ENCODE results near the gene CCBE1. TPM values are rescaled to one million over a fixed set of nuclear protein-coding genes. Genes with fewer than 3 reads are reported as not detected.
"Not testable (repeated sequence)": the region's sequence is repeated elsewhere in the genome, so short reads cannot be mapped to it uniquely, and the experiment has no call there.

Gene CCBE1
- total RNA-seq, 2 experiments from 2014 or later = not detected

DNA sequence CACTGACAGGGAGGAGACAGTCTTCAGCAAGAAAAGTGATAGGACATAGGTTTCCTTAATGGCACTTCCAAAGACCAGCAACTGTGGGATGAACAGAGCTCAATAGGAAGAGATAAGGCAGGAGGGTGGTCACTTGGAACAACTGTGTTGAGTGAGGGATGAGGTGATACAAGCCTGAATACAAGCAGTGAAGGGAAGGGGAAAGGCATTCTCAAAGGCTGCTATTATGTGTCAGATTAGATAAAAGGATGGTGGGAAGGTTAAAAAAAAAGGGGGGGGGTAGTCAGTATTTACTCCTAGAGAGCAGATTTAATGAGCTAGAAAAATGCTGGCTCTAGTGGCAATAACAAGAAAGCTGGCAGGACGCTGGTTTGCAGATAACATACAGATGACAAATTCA, 25.7 kb downstream of the CCBE1 start:
- Mint-ChIP-seq H3K4me1 (ENCODE audit: low read depth) (no peaks in the 10 kb centered on the region), H3K27ac (no peak overlapping the region), H3K36me3 (ENCODE audit: low read depth) (no peaks in the 10 kb centered on the region), H3K9me3 (no peaks in the 10 kb centered on the region), H3K27me3 (peaks cover 4% of the 10 kb centered on the region), H3K4me3 (no peak overlapping the region)
- ChIA-PET CTCF (no interaction called here), POLR2A (no interaction called here)
- intact Hi-C loops (cut with micrococcal nuclease) = no loop called here
- TF ChIP-seq, protein P1, sequence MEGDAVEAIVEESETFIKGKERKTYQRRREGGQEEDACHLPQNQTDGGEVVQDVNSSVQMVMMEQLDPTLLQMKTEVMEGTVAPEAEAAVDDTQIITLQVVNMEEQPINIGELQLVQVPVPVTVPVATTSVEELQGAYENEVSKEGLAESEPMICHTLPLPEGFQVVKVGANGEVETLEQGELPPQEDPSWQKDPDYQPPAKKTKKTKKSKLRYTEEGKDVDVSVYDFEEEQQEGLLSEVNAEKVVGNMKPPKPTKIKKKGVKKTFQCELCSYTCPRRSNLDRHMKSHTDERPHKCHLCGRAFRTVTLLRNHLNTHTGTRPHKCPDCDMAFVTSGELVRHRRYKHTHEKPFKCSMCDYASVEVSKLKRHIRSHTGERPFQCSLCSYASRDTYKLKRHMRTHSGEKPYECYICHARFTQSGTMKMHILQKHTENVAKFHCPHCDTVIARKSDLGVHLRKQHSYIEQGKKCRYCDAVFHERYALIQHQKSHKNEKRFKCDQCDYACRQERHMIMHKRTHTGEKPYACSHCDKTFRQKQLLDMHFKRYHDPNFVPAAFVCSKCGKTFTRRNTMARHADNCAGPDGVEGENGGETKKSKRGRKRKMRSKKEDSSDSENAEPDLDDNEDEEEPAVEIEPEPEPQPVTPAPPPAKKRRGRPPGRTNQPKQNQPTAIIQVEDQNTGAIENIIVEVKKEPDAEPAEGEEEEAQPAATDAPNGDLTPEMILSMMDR (IDR thresholded peaks at IDR 0.05) = no peak
- ATAC-seq (no peak), DNase-seq (no peak)

DNA sequence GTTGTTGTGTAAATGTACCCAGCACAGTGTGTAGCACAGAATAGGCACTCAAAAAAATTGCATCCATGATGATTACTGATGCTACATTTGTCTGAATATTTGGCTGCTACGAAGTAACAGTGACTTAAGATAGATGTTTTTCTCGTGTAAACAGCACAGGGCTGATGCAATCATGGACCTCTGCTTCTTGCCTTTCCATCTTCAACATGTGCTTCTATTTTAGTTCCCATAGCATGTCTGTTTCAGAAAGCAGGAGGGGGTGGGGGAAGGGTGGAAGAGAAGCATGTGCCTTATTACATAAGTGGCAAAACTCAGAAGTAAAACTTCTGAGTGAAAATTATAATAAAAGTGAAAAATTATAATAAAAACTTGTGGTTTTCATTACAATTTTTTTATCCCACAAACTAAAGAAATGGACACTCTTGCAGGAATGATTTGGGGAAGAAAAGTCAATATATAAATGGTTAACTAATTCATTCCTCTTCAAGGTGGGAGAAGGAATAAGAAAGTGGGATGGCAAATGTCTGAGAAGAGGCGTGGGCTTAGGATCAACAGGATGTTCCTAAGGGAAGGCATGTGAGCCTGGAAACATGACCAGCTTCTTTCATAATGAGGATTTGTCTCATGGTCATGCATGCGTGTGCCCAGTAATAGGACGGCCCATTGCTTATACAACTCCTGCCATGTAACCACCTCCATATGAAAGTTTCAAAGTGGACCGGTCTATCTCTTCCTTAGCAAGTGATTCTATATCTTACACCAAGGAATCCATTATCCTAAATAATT, 27.2 kb downstream of the CCBE1 start:
- ATAC-seq = no peak
- CTCF ChIA-PET = interaction anchor here (1.5 kb wide), 1 partner anchor 27 kb away, joined by 4 read pairs; the partner anchor contains the start of gene CCBE1
- Mint-ChIP-seq H3K9me3 (no peaks in the 10 kb centered on the region), H3K4me1 (ENCODE audit: low read depth) (no peaks in the 10 kb centered on the region), H3K27me3 (peaks cover 4% of the 10 kb centered on the region), H3K4me3 (no peak overlapping the region), H3K36me3 (ENCODE audit: low read depth) (no peaks in the 10 kb centered on the region), H3K27ac (no peak overlapping the region)
- DNase-seq = no peak
- intact Hi-C loops (cut with micrococcal nuclease) = no loop called here
- POLR2A ChIA-PET = no interaction called here
- TF ChIP-seq, protein P1 (IDR thresholded peaks at IDR 0.05) = no peak

DNA sequence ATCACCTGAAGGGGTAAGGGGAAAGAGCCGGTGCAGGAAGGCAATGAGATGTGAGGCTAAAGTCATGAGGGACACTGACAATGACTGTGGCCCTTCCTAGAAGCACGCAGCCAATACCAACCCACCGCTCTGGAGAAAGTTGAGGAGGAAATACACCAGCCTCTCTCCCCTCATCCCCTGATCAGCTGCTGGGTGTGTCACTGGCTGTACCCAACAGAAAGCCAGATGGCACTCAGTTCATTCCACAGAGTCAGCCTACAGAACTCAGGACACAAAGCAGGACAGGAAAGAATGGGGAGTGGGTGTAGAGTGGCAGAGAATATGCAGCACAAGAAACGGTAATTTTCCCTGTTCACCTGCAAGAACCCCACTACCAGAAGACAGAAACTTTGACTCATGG, 29.7 kb downstream of the CCBE1 start:
- Mint-ChIP-seq H3K27me3 (peaks cover 4% of the 10 kb centered on the region), H3K27ac (no peak overlapping the region), H3K4me3 (no peak overlapping the region), H3K4me1 (ENCODE audit: low read depth) (no peaks in the 10 kb centered on the region), H3K9me3 (no peaks in the 10 kb centered on the region), H3K36me3 (ENCODE audit: low read depth) (no peaks in the 10 kb centered on the region)
- ChIA-PET POLR2A (no interaction called here), CTCF (interaction anchor here (0.6 kb wide), 1 partner anchor 11 kb away, joined by 3 read pairs; no protein-coding TSS in a partner anchor)
- ATAC-seq (no peak), DNase-seq (no peak)
- intact Hi-C loops (cut with micrococcal nuclease) = no loop called here
- TF ChIP-seq, protein P1 (IDR thresholded peaks at IDR 0.05) = no peak

DNA sequence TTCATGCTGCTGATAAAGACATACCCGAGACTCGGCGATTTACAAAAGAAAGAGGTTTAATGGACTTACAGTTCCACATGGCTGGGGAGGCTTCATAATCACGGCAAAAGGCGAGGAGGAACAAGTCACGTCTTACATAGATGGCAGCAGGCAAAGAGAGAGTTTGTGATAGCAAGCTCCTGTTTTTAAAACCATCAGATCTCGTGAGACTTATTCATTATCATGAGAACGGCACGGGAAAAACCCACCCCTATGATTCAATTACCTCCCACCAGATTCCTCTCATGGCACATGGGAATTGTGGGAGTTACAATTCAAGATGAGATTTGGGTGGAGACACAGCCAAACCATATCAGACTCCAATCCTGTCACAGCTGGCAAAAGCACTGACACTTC, 31.2 kb downstream of the CCBE1 start:
- DNase-seq; H3K9me3 Mint-ChIP-seq; H3K4me1 Mint-ChIP-seq (ENCODE audit: low read depth); ATAC-seq; CTCF ChIA-PET; H3K27ac Mint-ChIP-seq; POLR2A ChIA-PET; H3K27me3 Mint-ChIP-seq; H3K36me3 Mint-ChIP-seq (ENCODE audit: low read depth); intact Hi-C loops (cut with micrococcal nuclease); H3K4me3 Mint-ChIP-seq: not testable (repeated sequence)

DNA sequence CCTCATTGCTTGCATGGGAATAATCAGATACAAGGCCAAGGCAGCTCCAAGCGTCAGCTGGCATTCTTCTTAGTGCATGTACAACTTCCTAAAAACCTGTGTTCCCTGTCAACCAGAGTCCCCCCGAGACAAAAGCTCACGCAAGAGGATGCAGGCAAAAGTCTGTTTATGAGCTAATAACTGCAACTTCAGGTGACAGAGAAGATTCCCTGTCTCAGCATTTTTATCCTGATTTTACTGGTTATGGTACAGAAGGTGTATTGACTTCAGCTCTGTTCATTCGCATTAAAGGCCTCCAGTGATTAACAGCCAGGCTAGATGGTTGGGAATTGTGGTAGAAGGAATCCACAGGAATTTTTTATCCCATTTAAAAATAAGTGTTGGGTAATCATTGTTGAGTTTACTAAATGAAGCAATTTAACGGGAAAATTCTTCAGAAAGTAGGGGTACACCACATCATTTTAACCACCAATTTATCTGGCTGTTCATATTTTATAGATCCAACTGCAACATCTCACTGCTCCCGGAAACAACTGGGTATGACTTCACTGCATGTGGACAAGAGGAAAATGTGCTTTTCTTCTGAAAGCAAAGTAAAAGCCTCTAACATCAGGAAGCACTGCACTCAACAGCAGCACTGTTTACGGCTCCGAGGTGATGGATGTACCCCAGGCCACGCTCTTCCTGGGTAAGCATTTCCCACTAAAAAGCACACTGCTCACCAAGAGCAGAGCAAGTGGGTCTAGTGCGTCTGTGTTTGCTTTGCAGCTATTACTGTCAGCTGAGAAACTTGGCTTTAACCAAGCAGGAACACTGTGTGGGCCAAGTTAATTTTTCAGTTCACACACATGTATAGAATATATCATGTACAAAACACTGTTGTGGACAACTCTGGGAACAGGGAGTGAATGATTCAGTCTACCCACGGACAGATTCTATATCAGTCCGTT, 31.9 kb downstream of the CCBE1 start:
- H3K27ac Mint-ChIP-seq = no peak overlapping the region
- TF ChIP-seq, protein P1 (IDR thresholded peaks at IDR 0.05) = no peak
- peaks cover 4% of the 10 kb centered on the region for H3K27me3 Mint-ChIP-seq
- no peaks in the 10 kb centered on the region for H3K4me1 Mint-ChIP-seq (ENCODE audit: low read depth)
- intact Hi-C loops (cut with micrococcal nuclease) = no loop called here
- ATAC-seq (no peak), DNase-seq (no peak)
- H3K4me3 Mint-ChIP-seq = no peak overlapping the region
- no peaks in the 10 kb centered on the region for H3K9me3 Mint-ChIP-seq
- no peaks in the 10 kb centered on the region for H3K36me3 Mint-ChIP-seq (ENCODE audit: low read depth)
- ChIA-PET POLR2A (no interaction called here), CTCF (no interaction called here)

Measured in activated CD8-positive, alpha-beta T cell treated with anti-CD3 and anti-CD28 coated beads for 36 hours (primary cell).